K562 (cell line): ENCODE measurements around the gene RAD51D. TPM values are rescaled to one million over a fixed set of nuclear protein-coding genes. Genes with fewer than 3 reads are reported as not detected.
A peak's percentile ranks its signal among the peaks of the same experiment; 100 is the strongest.

ENCODE experiments used
- CBX1 ChIP-seq: sonication (generic); IDR thresholded peaks from 2 replicates; pipeline ENCODE4 v1.6.1; 2016; ENCODE audit warnings: antibody characterized with exemption, low read depth, mild to moderate bottlenecking
- GTF2E2 ChIP-seq: fragments of 200-800 bp; sonication (Bioruptor generic); IDR thresholded peaks from 2 replicates; pipeline ENCODE4 v1.6.1; 2016; ENCODE audit warnings: missing genetic modification characterization, missing compliant biosample characterization
- KLF6 ChIP-seq: fragments of 250-450 bp; sonication (Bioruptor Pico); IDR thresholded peaks from 2 replicates; pipeline ENCODE4 v1.4.0; 2020; ENCODE audit warnings: mild to moderate bottlenecking, moderate library complexity, borderline replicate concordance
- NFE2L1 ChIP-seq: fragments of 450-650 bp; IDR thresholded peaks from 2 replicates; pipeline ENCODE4 v1.6.1; 2016; ENCODE audit warnings: missing genetic modification characterization, low read depth, mild to moderate bottlenecking, missing compliant biosample characterization, moderate library complexity, borderline replicate concordance
- NR3C1 ChIP-seq: sonication (generic); formaldehyde crosslinking; IDR thresholded peaks from 2 replicates; pipeline ENCODE4 v1.8.1; 2022; ENCODE audit warnings: missing genetic modification reagents
- PURB ChIP-seq: sonication (generic); formaldehyde crosslinking; IDR thresholded peaks from 2 replicates; pipeline ENCODE4 v1.9.0; 2021; ENCODE audit warnings: low read depth, mild to moderate bottlenecking, missing genetic modification reagents
- RBM15 ChIP-seq: fragments of 200-400 bp; formaldehyde crosslinking; IDR thresholded peaks from 2 replicates; pipeline ENCODE4 v1.6.1; 2018; ENCODE audit warnings: mild to moderate bottlenecking, low read length, moderate library complexity; ENCODE audit not compliant: insufficient read depth
- SRSF3 ChIP-seq: fragments of 200-400 bp; formaldehyde crosslinking; IDR thresholded peaks from 2 replicates; pipeline ENCODE4 v1.6.1; 2016; ENCODE audit warnings: mild to moderate bottlenecking, low read length, moderate library complexity; ENCODE audit not compliant: insufficient read depth
- YY1 ChIP-seq, 3 experiments: IDR thresholded peaks; 2 replicates each; pipeline ENCODE4 v1.6.1; 2011; ENCODE audit warnings: low read length in 2 of 3, mild to moderate bottlenecking in 2 of 3, moderate library complexity in 2 of 3, borderline replicate concordance in 1 of 3, control low read depth in 1 of 3, low read depth in 1 of 3; ENCODE audit not compliant: insufficient read depth in 3 of 3, insufficient replicate concordance in 2 of 3, control insufficient read depth in 1 of 3, insufficient read length in 1 of 3; ENCODE audit errors: extremely low read depth in 1 of 3
- ZNF134 ChIP-seq: fragments of 250-450 bp; sonication (Bioruptor Pico); conservative IDR thresholded peaks from 2 replicates; pipeline ENCODE4 v1.4.0; 2020
- ZNF165 ChIP-seq: fragments of 250-450 bp; sonication (Bioruptor Pico); IDR thresholded peaks from 2 replicates; pipeline ENCODE4 v1.4.0; 2020; ENCODE audit warnings: borderline replicate concordance
- ZNF431 ChIP-seq: sonication (generic); formaldehyde crosslinking; IDR thresholded peaks from 2 replicates; pipeline ENCODE4 v1.8.0; 2022; ENCODE audit warnings: mild to moderate bottlenecking, missing genetic modification reagents
- ZNF551 ChIP-seq: fragments of 250-450 bp; sonication (Bioruptor Pico); IDR thresholded peaks from 2 replicates; pipeline ENCODE4 v1.5.0; 2021; ENCODE audit warnings: mild to moderate bottlenecking, moderate library complexity
- ZNF589 ChIP-seq: fragments of 200-800 bp; sonication (Bioruptor generic); IDR thresholded peaks from 2 replicates; pipeline ENCODE4 v1.6.1; 2016; ENCODE audit warnings: low read depth, missing genetic modification characterization, missing compliant biosample characterization
- ZSCAN29 ChIP-seq: fragments of 450-650 bp; IDR thresholded peaks from 2 replicates; pipeline ENCODE4 v1.6.1; 2017
- polyA plus RNA-seq, 8 experiments: library from polyadenylated mRNA; depleted of rRNA in 4 of 8; stranded (reverse) in 5 of 8; unstranded in 3 of 8; fragments of >200 nt; fragmentation: Nextera tagmentation in 2 of 8; fragmentation: Illumina TruSeq in 1 of 8; extraction: Ambion mirVana in 2 of 8; extraction: Trizol in 1 of 8; gene quantifications; 2 replicates each; pipeline versions ENCODE4 v1.2.1 to v1.2.3, GENCODE V29; 2011 to 2014; ENCODE audit warnings: inconsistent platforms in 1 of 8, missing spikeins in 1 of 8
- total RNA-seq, 7 experiments: library from RNA; depleted of rRNA in 6 of 7; stranded (reverse); fragments of >200 nt in 6 of 7; fragmentation: Illumina TruSeq in 2 of 7; extraction: Trizol in 2 of 7; gene quantifications; 2 replicates each; pipeline versions ENCODE4 v1.2.1 to v1.2.3, GENCODE V29; 2011 to 2021; ENCODE audit warnings: low replicate concordance in 1 of 7
- TF ChIP-seq, protein P1 (sequence below): IDR thresholded peaks from 2 replicates; pipeline ENCODE4 v1.6.1; 2011; ENCODE audit not compliant: insufficient read length; ENCODE audit errors: extremely low read depth
- TF ChIP-seq, protein P2 (sequence below): sonication (generic); formaldehyde crosslinking; IDR thresholded peaks from 2 replicates; pipeline ENCODE4 v1.8.0; 2022; ENCODE audit warnings: missing genetic modification reagents, mild to moderate bottlenecking, borderline replicate concordance
- TF ChIP-seq, protein P3 (sequence below): sonication (generic); formaldehyde crosslinking; IDR thresholded peaks from 2 replicates; pipeline ENCODE4 v1.8.1; 2023; ENCODE audit warnings: missing genetic modification reagents, mild to moderate bottlenecking, borderline replicate concordance

Gene RAD51D
- total and polyA plus RNA-seq, 9 of the 15 experiments (the other 6 are each of a cell fraction or from before 2014, with no cell fraction given): 2.2 to 16.9 (median 8.7) TPM

DNA sequence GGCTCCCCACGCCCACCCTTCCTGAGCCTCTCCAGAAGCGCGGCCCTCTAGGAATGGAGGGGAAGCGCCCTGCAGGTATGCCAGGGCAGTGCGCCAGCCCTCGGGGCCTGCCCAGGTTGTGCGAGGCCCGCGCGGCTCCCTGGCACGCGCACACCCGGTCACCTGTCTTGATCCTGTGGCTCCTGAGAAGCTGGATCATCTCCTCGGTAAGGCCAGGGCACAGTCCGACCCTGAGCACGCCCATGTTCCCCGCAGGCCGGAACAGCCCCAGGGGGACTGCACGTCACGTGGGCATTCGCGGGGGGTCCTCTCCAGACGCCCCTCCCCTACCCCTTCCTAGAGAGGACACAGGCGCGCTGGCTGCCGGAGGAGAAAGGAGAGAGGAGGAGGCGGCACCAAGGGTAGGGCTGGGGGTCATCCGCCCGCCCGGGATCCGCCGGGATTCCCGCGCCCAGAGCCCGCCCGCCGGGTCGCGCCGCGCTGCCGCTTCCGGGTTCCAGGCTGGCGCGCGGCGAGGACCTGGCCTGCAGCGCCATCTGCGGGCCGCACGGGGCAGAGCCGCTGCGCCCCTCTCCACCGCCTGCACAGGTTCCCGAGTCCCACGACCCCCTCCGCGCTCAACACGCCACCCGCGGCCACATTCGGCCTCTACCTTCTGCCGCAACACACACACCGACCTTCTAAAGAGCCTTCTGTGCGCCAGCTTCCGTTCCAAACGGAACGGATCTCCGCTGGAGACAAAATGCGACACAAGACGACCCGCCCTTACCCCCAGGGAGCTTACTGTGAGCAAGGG, at the start of gene RAD51D (continued):
- TF ChIP-seq YY1 (IDR thresholded peaks at IDR 0.05; ENCODE audit: borderline replicate concordance in 1 of 3, control insufficient read depth in 1 of 3, extremely low read depth in 1 of 3, insufficient read depth in 3 of 3, insufficient read length in 1 of 3, insufficient replicate concordance in 2 of 3, low read depth in 1 of 3, low read length in 2 of 3) (peak in 1 of 3 experiments; percentile 33), ZNF431 (CRISPR knock-in tag) (no peak), ZNF165 (CRISPR knock-in tag) (no peak), PURB (no peak), GTF2E2 (tag) (no peak), ZNF551 (CRISPR knock-in tag) (no peak), KLF6 (no peak), RBM15 (no peak), ZNF134 (CRISPR knock-in tag) (no peak), ZNF589 (CRISPR knock-in tag) (0 out of 2 replicates have a peak, but pooled peaks have one; percentile 34), CBX1 (peak; percentile 67; the same call in 1 of the 2 replicates), ZSCAN29 (no peak; the same call in 1 of the 2 replicates), NR3C1 (CRISPR knock-in tag) (peak; percentile 70; the same call in 1 of the 2 replicates), SRSF3 (no peak), NFE2L1 (tag) (no peak)
- TF ChIP-seq, protein P1, sequence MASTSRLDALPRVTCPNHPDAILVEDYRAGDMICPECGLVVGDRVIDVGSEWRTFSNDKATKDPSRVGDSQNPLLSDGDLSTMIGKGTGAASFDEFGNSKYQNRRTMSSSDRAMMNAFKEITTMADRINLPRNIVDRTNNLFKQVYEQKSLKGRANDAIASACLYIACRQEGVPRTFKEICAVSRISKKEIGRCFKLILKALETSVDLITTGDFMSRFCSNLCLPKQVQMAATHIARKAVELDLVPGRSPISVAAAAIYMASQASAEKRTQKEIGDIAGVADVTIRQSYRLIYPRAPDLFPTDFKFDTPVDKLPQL: no peak
- TF ChIP-seq, protein P2, sequence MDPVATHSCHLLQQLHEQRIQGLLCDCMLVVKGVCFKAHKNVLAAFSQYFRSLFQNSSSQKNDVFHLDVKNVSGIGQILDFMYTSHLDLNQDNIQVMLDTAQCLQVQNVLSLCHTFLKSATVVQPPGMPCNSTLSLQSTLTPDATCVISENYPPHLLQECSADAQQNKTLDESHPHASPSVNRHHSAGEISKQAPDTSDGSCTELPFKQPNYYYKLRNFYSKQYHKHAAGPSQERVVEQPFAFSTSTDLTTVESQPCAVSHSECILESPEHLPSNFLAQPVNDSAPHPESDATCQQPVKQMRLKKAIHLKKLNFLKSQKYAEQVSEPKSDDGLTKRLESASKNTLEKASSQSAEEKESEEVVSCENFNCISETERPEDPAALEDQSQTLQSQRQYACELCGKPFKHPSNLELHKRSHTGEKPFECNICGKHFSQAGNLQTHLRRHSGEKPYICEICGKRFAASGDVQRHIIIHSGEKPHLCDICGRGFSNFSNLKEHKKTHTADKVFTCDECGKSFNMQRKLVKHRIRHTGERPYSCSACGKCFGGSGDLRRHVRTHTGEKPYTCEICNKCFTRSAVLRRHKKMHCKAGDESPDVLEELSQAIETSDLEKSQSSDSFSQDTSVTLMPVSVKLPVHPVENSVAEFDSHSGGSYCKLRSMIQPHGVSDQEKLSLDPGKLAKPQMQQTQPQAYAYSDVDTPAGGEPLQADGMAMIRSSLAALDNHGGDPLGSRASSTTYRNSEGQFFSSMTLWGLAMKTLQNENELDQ (CRISPR knock-in tag): no peak
- TF ChIP-seq, protein P3, sequence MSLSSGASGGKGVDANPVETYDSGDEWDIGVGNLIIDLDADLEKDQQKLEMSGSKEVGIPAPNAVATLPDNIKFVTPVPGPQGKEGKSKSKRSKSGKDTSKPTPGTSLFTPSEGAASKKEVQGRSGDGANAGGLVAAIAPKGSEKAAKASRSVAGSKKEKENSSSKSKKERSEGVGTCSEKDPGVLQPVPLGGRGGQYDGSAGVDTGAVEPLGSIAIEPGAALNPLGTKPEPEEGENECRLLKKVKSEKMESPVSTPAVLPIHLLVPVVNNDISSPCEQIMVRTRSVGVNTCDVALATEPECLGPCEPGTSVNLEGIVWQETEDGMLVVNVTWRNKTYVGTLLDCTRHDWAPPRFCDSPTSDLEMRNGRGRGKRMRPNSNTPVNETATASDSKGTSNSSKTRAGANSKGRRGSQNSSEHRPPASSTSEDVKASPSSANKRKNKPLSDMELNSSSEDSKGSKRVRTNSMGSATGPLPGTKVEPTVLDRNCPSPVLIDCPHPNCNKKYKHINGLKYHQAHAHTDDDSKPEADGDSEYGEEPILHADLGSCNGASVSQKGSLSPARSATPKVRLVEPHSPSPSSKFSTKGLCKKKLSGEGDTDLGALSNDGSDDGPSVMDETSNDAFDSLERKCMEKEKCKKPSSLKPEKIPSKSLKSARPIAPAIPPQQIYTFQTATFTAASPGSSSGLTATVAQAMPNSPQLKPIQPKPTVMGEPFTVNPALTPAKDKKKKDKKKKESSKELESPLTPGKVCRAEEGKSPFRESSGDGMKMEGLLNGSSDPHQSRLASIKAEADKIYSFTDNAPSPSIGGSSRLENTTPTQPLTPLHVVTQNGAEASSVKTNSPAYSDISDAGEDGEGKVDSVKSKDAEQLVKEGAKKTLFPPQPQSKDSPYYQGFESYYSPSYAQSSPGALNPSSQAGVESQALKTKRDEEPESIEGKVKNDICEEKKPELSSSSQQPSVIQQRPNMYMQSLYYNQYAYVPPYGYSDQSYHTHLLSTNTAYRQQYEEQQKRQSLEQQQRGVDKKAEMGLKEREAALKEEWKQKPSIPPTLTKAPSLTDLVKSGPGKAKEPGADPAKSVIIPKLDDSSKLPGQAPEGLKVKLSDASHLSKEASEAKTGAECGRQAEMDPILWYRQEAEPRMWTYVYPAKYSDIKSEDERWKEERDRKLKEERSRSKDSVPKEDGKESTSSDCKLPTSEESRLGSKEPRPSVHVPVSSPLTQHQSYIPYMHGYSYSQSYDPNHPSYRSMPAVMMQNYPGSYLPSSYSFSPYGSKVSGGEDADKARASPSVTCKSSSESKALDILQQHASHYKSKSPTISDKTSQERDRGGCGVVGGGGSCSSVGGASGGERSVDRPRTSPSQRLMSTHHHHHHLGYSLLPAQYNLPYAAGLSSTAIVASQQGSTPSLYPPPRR (CRISPR knock-in tag): no peak
